Fibroblast of lung (primary cell): ENCODE measurements around the gene AGBL3.

Experiments
- CTCF ChIP-seq, 2 donors: IDR thresholded peaks in 1 of 2; conservative IDR thresholded peaks in 1 of 2; 1 replicate in 1 of 2; 2 replicates in 1 of 2; pipeline ENCODE4 v1.5.1; 2011 to 2012; ENCODE audit warnings: low read length in 2 of 2, control low read depth in 1 of 2, inconsistent platforms in 1 of 2, low read depth in 1 of 2, mild to moderate bottlenecking in 1 of 2
- EZH2 ChIP-seq: IDR thresholded peaks from 2 replicates; pipeline ENCODE4 v1.5.1; 2012; ENCODE audit warnings: low read length, control low read depth, mild to moderate bottlenecking; ENCODE audit errors: missing control alignments

- TF ChIP-seq CTCF (conservative IDR thresholded peaks at IDR 0.05 in 1 of 2, IDR thresholded peaks at IDR 0.05 in 1 of 2; ENCODE audit: low read depth in 1 of 2, low read length in 2 of 2) (no peak), EZH2 (no peak)
Observed at GRCh38 chr7:135109562-135109961, 123.3 kb downstream of the AGBL3 start.
